Measurements from ENCODE around the gene LILRB5.
"Not testable (repeated sequence)": the region's sequence is repeated elsewhere in the genome, so short reads cannot be mapped to it uniquely, and the experiment has no call there.

GRCh38 chr19:54221947-54222346, 35.1 kb downstream of the LILRB5 start:
- TF ChIP-seq CTCF (IDR thresholded peaks at IDR 0.05); EZH2 (IDR thresholded peaks at IDR 0.05; ENCODE audit: borderline replicate concordance, insufficient read depth, low read depth, low read length, poor library complexity, severe bottlenecking): not testable (repeated sequence)

Data from B cell (primary cell).